ENCODE results near the gene GALNT2.

The GALNT2 gene

GRCh38 chr1:230236301-230237008, 169.4 kb downstream of the GALNT2 start:
- DNase-seq (ENCODE audit: low read depth), result no peak

DNA sequence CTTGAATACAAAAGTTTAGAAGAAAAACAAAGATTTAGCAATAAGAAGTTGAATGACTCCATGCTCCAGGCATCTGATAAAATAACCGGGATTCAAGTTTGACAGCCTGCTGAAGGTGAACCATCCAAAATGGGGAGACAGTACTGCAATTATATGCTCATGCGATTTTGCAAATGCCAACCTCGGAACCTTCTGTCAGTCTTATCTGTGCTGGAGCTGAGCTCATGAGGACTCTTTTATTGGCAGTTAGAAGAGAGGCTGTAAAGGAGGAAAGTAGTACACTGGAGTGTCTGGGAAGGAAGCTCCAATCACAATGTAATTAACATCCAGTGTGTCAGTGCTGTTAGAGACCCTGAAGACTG, 170.0 kb downstream of the GALNT2 start:
- DNase-seq (ENCODE audit: low read depth), result no peak

DNA sequence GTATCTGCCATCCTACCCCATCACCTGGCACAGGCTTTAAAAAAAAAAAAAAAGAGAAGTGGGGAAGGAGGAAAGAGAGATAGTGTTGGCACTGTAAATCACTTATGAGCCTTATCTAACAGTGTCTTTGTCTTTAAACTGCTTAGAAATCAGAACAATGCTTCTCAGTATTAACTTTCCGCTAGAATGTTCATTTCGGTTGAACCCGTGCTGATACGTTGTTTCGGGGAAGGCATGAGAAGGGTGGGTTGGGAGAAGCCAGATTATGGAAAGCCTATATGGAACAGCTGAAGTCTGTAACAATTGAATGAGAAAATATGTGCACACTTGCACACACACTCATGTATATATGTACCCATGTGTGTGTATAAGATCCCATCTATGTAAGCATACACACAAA, 170.8 kb downstream of the GALNT2 start:
- DNase-seq (ENCODE audit: low read depth), result no peak

- DNase-seq (ENCODE audit: low read depth), result no peak
Measured at GRCh38 chr1:230240446-230241086, 173.5 kb downstream of the GALNT2 start.

- DNase-seq (ENCODE audit: low read depth), result no peak
Measured at GRCh38 chr1:230242326-230242725, 175.3 kb downstream of the GALNT2 start.

DNA sequence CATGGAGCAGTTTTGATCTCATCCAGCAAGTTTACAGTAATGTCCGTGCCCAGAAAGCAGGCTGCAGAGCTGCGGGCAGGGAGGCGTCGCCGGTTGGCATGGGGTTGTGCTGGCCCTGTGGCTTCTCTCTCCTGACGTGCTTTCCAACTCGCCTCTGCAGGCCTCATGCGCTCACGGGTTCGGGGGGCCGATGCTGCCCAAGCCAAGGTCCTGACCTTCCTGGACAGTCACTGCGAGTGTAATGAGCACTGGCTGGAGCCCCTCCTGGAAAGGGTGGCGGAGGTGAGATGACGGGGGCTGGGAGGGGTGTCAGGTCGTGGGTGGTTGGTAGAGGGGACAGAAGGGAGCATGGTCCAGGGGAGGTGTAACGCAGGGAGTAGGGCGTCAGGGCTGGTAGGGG, 176.1 kb downstream of the GALNT2 start:
- DNase-seq (ENCODE audit: low read depth), result no peak

DNA sequence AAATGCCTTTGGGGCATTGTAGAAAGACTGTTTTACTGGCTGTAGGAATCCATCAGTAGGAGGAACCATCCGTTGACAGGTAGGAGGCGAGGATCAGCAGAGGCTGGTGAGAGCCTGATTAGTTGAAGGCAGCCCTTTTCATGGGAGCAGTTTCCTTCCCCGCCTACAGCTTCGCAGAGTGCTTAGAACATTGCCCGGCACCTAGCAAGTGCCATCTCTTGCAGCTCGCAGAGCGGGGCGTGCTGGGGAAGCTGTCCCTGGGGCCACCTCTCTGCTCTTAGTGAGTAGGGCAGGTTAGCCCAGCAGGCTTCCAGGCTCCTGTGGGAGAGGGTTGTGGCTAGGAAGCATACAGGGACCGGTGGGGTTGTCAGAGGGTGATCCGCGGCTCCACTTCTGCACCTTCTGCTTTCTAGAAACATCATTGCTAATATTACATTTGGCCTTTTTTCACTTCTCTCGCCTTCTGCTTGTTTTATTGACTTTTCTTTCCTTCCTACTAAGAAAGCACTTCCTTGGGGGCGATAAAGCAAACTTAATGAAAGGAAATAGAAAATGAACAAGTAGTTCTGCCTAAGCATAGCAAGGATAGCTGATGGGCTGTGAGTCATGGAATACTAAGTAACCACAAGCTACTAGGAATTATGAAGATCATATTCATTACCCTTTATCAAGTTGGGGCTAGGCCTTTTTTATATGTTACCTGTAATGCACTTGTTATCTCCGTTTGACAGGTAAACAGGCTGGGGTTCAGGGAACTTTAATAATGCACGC, 176.7 kb downstream of the GALNT2 start:
- DNase-seq (ENCODE audit: low read depth), result no peak

DNA sequence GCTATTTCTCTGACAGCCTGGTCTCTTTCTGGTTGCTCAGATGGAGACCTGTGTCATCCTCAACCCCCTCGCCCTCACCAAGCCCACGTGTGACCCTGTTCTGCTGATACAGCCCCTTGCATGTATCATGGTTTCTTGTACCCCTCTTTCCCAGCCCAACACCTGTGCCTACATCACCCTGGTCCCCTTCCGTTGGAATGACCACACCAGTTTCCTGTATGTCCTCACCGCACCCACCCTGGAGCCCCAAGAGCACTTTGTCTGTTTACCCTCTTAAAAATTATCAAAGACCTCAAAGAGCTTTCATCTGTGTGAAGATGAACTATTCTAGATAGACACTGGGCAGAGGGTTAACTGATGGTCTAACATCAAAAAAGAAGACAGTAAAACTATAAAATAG, 179.5 kb downstream of the GALNT2 start:
- DNase-seq (ENCODE audit: low read depth), result no peak

DNA sequence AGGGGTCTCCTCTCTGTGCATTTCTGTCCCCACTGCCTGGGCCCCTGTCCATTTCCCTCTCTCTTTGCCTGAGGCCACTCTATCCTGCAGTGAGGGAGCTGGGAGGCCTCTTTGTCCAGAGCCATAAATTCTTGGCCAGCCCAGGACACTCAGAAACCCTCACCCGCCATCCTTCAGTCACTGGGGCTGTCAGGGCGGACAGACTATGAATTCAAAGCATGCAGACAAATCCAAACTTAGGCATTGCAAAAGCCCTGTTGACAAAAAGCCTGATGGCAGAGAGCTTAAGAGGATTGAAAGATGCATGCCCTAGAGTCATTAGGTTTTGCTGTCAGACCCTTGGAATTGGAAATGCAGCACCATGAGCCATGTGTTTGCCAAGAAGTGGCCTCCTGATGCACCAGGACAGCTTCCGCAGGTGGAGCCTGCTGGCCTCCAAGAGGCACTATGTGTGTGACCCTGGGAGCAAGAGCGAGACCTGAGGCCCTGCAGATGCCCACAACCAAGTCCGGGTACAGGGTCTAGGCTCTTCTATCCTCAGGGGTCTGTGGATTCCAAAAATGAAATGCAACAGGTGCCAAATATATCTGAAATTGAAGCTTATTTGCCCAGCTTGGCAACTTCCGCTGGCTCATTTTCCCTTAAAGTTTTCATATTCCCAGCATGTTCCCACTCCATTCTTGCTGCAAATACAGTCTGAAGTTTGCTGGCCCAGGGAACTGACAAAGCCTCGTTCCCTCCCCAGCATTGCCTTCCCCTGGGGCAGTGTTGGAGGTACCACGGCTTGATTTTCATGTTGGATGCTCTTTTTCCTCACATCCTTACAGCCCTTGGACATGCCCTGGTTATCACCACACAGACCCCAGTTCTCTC, 181.2 kb downstream of the GALNT2 start:
- no peak for DNase-seq (ENCODE audit: low read depth)

GRCh38 chr1:230248889-230249270, 181.8 kb downstream of the GALNT2 start:
- DNase-seq (ENCODE audit: low read depth), result no peak

- DNase-seq (ENCODE audit: low read depth), result no peak
Measured at GRCh38 chr1:230249695-230250480, 182.8 kb downstream of the GALNT2 start.

DNA sequence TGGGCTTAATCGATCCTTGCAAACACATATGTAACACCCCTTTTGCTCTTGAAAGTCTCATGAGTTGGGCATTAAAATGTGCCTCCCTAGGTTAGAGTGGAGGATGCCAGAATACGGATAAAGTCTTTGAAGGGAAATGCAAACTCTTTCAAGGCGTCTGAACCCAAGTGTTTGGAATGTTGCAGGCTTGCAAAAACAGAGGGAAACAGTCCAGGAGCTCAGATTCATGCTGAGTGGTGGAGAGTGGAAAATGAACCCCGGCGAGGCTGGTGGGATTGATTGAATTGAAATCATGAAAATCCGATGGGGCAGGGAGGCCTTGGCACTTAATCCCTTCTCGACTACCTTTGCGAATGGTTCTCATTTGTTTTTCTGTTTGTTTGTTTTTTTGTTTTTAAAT, 183.6 kb downstream of the GALNT2 start:
- no peak for DNase-seq (ENCODE audit: low read depth)

GRCh38 chr1:230251644-230252191, 184.7 kb downstream of the GALNT2 start:
- no peak for DNase-seq (ENCODE audit: low read depth)

DNA sequence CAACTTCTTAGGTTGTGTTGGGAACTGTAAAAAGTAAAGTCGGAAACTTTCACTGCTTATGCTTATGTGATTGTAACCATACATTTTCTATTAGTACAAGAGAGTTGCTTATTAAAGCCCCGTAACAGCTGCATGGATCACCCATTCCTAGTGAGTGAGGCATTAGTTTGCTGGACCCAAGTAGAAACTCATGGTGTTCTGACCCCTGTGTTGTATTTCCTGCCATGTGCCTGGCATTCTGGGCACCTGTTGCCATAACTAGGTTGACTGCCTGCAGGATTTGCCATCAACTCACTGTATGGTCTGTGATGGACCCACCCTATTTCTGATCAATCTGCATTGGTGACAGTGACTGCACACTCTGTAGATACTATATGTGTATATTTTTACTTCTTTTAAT, 186.1 kb downstream of the GALNT2 start:
- no peak for DNase-seq (ENCODE audit: low read depth)

DNA sequence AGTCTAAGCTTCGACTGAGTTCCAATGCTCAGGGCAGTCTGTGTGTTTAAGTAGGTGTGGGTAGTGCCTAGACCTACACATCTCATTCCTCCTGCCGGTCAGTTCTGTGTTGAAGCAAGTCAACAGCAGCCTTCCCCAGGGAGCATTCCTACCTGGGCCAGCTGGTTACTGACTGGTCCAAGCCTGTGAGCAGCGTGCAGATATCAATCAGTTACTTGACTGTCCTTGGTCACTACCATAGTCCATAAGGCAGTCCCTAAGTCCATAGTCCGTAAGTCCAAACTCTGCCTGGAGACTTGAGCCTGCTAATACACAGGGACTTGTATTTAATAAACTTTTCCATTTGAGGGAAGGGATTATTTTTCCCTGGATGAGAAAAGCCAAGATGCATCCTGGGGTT, 187.2 kb downstream of the GALNT2 start:
- no peak for DNase-seq (ENCODE audit: low read depth)

DNA sequence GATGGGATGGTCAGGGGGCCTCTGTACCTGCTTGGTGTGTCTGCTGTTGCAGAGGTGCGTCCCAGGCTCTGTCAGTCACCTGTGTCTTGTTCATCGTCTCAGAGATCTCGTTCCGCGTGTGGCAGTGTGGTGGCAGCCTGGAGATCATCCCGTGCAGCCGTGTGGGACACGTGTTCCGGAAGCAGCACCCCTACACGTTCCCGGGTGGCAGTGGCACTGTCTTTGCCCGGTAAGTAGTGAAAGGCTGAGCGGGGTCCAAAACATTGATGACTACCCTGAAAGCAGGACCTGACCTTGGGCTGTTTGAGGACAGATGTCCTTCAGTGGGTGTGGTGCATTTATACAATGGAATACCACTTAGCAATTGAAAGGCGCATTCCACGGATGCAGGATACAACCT, 188.1 kb downstream of the GALNT2 start:
- no peak for DNase-seq (ENCODE audit: low read depth)

DNA sequence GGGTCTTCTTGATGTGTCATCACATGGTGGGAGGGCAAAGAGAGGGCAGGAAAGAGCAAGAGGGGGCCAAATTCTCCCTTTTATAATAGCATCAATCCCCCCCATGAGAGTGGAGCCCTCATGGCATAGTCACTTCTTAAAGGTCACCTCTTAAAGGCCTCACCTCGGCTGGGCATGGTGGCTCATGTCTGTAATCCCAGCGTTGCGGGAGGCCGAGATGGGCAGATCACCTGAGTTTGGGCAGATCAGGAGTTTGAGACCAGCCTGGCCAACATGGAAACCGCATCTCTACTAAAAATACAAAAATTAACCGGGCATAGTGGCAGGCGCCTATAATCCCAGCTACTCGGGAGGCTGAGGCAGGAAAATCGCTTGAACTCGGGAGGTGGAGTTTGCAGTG, 189.0 kb downstream of the GALNT2 start:
- no peak for DNase-seq (ENCODE audit: low read depth)

DNA sequence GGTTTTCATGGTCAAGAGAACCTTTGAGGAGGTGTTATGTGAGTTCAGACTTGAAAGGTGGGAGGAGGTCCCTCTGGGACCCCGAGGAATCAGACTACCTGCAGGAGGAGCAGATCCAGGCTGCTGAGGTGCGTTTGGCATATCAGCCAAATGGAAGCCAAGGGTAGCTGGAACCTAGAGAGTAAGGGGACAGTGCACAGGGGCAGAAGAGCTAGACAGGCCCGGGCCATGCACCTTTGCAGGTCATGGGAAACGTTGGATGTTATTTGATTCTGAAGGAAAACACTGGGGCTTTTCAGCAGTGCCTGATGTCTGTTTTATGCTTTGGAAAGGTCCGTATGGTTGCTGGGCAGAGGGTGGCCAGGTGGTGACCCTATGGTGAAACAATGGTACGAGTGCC, 189.9 kb downstream of the GALNT2 start:
- DNase-seq (ENCODE audit: low read depth), result no peak

DNA sequence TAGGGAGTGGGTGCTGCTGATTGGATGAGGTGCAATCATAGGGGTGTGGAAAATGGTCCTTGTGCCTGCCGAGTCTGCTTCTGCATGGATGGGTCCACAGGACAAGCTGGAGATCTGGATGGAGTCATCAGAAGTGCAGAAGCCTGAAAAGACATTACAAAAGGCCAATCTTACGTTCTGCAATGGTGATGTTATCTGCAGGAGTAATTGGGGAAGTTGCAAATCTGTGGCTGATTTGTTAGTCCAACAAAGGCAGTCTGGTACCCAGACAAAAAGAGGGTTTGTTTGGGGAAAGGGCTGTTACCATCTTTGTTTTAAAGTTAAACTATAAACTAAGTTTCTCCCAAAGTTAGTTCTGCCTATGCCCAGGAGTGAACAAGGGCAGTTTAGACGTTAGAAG, 192.6 kb downstream of the GALNT2 start:
- no peak for DNase-seq (ENCODE audit: low read depth)

- DNase-seq (ENCODE audit: low read depth), result no peak
Measured at GRCh38 chr1:230260831-230261230, 193.8 kb downstream of the GALNT2 start.

DNA sequence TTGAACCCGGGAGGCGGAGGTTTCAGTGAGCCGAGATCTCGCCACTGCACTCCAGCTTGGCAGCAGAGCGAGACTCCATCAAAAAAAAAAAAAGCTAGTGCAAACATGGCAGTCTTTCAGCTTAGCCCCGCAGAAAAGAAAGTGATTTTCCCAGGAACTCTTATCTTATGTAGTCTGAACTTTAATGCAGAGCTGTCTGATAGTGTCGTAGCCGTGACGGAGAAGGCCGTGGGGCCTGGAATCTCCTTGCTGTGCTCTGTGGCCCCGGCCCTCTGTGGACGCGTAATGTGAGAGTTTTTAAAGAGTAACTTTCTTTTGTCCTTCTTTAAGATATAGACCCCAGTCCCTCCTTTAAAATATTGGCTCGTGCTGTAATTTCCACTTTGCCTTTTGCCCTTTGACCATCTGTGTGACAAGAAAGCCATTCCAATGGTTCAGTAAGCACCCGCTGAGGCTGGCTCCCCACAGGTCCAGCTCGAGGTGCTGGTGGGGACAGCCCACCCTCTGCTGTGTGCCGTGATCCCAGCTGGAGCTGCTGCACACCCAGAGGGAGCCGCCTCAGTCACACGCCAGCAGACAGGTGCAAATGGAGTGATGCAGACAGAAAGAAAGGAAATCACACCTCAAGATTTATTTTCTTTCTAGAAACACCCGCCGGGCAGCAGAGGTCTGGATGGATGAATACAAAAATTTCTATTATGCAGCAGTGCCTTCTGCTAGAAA, 195.1 kb downstream of the GALNT2 start:
- DNase-seq (ENCODE audit: low read depth), result no peak
